OCI-LY3 (cell line): ENCODE data around the gene MISP.

Experiments used
- H2AFZ ChIP-seq: fragments of 200-600, 300-600 bp; shearing (Covaris generic); 2 replicates; pipeline ENCODE4 v1.6.0; 2014; ENCODE audit warnings: antibody characterized with exemption, low read depth, low read length
- H3K27ac ChIP-seq: fragments of 200-600, 300-600 bp; sonication (generic); 2 replicates; pipeline ENCODE4 v1.5.1; 2014; ENCODE audit warnings: mild to moderate bottlenecking, low read length, moderate library complexity, mixed read lengths
- H3K27me3 ChIP-seq: fragments of 200-600, 300-600 bp; sonication (generic); 2 replicates; pipeline ENCODE4 v1.6.1; 2014; ENCODE audit warnings: low read depth, low read length, mixed read lengths
- H3K36me3 ChIP-seq: fragments of 200-600, 300-600 bp; sonication (generic); replicated peaks from 2 replicates; pipeline ENCODE3; 2014; ENCODE audit warnings: low read depth, low read length, mixed read lengths
- H3K4me1 ChIP-seq: fragments of 300-600, 200-600 bp; sonication (generic); 2 replicates; pipeline ENCODE4 v1.6.1; 2014; ENCODE audit warnings: low read length, mixed read lengths
- H3K4me2 ChIP-seq: fragments of 200-600, 300-600 bp; sonication (generic); 2 replicates; pipeline ENCODE4 v1.6.1; 2014; ENCODE audit warnings: low read length, mixed read lengths
- H3K4me3 ChIP-seq: fragments of 300-600, 200-600 bp; sonication (generic); 2 replicates; pipeline ENCODE4 v1.5.1; 2014; ENCODE audit warnings: antibody characterized with exemption, mild to moderate bottlenecking, low read length, moderate library complexity
- H3K79me2 ChIP-seq: fragments of 300-600, 200-600 bp; shearing (Covaris generic); 2 replicates; pipeline ENCODE4 v1.6.1; 2014; ENCODE audit warnings: mild to moderate bottlenecking, low read length, mixed read lengths
- H3K9ac ChIP-seq: fragments of 300-600, 200-600 bp; shearing (Covaris generic); 2 replicates; pipeline ENCODE4 v1.6.0; 2014; ENCODE audit warnings: mild to moderate bottlenecking, low read length, moderate library complexity
- H3K9me3 ChIP-seq: fragments of 200-600, 300-600 bp; shearing (Covaris generic); 2 replicates; pipeline ENCODE4 v1.6.1; 2014; ENCODE audit warnings: low read length, mixed read lengths; ENCODE audit not compliant: insufficient read depth
- H4K20me1 ChIP-seq: fragments of 200-600, 300-600 bp; sonication (generic); 2 replicates; pipeline ENCODE4 v1.6.1; 2016; ENCODE audit warnings: low read length, mixed read lengths; ENCODE audit not compliant: insufficient read depth
- EZH2phosphoT487 ChIP-seq: fragments of 200-600 bp; shearing (Covaris generic); IDR thresholded peaks from 2 replicates; pipeline ENCODE4 v1.6.1; 2018; ENCODE audit warnings: antibody characterized with exemption, mixed run types, low read depth
- TF ChIP-seq, protein P1 (sequence below): fragments of 200-600, 300-600 bp; sonication (generic); IDR thresholded peaks from 2 replicates; pipeline ENCODE4 v1.5.1; 2014; ENCODE audit warnings: antibody characterized with exemption, low read length, low read depth

The MISP gene

DNA sequence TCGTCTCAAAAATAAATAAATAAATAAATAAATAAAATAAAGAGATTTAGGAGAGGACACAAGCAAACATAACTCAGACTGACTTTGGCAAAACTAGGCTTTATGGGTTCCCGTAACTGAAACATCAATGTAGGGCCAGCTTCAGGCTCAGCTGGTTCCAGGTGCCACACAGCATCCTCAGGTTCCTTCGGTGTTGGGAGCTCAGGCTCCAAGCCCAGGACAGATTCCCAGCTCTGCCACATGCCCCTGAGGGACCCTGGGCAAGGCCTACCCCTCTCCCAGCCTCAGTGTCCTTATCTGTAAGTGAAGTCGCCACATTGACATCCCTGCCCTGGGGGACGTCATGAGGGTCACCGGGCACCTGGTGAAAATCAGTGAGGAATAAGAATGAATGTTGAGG is 18.7 kb downstream of the MISP start:
- H3K4me1 ChIP-seq, result no peaks in the 10 kb centered on the region
- no peaks in the 10 kb centered on the region for H3K27me3 ChIP-seq
- no peak overlapping the region for H3K27ac ChIP-seq
- H4K20me1 ChIP-seq, result no peaks in the 10 kb centered on the region
- H3K9ac ChIP-seq, result no peak overlapping the region
- no peak overlapping the region for H3K4me3 ChIP-seq
- H3K79me2 ChIP-seq, result no peaks in the 10 kb centered on the region
- TF ChIP-seq, protein P1, sequence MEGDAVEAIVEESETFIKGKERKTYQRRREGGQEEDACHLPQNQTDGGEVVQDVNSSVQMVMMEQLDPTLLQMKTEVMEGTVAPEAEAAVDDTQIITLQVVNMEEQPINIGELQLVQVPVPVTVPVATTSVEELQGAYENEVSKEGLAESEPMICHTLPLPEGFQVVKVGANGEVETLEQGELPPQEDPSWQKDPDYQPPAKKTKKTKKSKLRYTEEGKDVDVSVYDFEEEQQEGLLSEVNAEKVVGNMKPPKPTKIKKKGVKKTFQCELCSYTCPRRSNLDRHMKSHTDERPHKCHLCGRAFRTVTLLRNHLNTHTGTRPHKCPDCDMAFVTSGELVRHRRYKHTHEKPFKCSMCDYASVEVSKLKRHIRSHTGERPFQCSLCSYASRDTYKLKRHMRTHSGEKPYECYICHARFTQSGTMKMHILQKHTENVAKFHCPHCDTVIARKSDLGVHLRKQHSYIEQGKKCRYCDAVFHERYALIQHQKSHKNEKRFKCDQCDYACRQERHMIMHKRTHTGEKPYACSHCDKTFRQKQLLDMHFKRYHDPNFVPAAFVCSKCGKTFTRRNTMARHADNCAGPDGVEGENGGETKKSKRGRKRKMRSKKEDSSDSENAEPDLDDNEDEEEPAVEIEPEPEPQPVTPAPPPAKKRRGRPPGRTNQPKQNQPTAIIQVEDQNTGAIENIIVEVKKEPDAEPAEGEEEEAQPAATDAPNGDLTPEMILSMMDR, result no peak
- no peak for TF ChIP-seq EZH2phosphoT487
- no peaks in the 10 kb centered on the region for H3K36me3 ChIP-seq
- no peaks in the 10 kb centered on the region for H3K9me3 ChIP-seq
- H3K4me2 ChIP-seq, result no peak overlapping the region
- H2AFZ ChIP-seq, result no peak overlapping the region

DNA sequence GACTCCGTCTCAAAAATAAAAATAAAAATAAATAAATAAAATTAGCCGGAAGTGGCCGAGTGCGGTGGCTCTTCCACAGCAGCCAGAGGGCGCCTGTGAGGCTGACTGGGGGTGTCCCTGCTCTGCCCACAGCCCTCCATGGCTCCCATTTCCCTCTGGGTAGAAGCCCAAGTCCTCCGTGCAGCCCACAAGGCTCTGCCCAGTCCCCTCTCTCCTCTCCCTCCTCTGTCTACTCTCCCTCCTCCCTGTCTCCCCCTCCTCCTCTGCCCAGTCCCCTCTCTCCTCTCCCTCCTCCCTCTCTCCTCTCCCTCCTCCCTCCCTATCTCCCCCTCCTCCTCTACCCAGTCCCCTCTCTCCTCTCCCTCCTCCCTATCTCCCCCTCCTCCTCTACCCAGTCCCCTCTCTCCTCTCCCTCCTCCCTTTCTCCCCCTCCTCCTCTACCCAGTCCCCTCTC is 20.4 kb downstream of the MISP start:
- H2AFZ ChIP-seq, result no peak overlapping the region
- no peak overlapping the region for H3K27ac ChIP-seq
- H3K4me2 ChIP-seq, result no peak overlapping the region

DNA sequence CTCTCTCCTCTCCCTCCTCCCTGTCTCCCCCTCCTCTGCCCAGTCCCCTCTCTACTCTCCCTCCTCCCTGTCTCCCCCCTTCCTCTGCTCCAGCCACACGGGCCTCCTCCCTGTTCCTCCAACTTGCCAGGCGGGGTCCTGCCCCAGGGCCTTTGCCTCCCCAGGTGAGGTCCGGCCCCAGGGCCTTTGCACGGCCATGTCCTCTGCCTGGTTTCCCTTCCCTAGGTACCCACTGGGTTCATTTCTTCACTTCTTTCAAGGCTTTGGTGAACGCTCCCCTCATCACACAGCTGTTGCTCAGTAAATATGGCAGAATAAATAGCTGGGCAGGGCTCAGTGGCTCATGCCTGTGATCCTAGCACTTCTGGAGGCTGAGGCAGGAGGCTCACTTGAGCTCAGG is 21.2 kb downstream of the MISP start:
- Histone ChIP-seq H4K20me1 (no peaks in the 10 kb centered on the region), H3K79me2 (no peaks in the 10 kb centered on the region), H3K27me3 (no peaks in the 10 kb centered on the region), H2AFZ (no peak overlapping the region), H3K4me2 (no peak overlapping the region), H3K9me3 (no peaks in the 10 kb centered on the region), H3K9ac (no peak overlapping the region), H3K4me1 (no peaks in the 10 kb centered on the region), H3K27ac (no peak overlapping the region), H3K4me3 (no peak overlapping the region), H3K36me3 (no peaks in the 10 kb centered on the region)
- TF ChIP-seq, protein P1, result no peak
- no peak for TF ChIP-seq EZH2phosphoT487

More for the DNA sequence above, 20.4 kb downstream of the MISP start:
- Histone ChIP-seq H3K27me3 (no peaks in the 10 kb centered on the region), H4K20me1 (no peaks in the 10 kb centered on the region), H3K79me2 (no peaks in the 10 kb centered on the region), H3K36me3 (no peaks in the 10 kb centered on the region), H3K9ac (no peak overlapping the region), H3K4me3 (no peak overlapping the region), H3K9me3 (no peaks in the 10 kb centered on the region), H3K4me1 (no peaks in the 10 kb centered on the region)
- TF ChIP-seq, protein P1, result peak; percentile 36
- TF ChIP-seq EZH2phosphoT487, result no peak

DNA sequence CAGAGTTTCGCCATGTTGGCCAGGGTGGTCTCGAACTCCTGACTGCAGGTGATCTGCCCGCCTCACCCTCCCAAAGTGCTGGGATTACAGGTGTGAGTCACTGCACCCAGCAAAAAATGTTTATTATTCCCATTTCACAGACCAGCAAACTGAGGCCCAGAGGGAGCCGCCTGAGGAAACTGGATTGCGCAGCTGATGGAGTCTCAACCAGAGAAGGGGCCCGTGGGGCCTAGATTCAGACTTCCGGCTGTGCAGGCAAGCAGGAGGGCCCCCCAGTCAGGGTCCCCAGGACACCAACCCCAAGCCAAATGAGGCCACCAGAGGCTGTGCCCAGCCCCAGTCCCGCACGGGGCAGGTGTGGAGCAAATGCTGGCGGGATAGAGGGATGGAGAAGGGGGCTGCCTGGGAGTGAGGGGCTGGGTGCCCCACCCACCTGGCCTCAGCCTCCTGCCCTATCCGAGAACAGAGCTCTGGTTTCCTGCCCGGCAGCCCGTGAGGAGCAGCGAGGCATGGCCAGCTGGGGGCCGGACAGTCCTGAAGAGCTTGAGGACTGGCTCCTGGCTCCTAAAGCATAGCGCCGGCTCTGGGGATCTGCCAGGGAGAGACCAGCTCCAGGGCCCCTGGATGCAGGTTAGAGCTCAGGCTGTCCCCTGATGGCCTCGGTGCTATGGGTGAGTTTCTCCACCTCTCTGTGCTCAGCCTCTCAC is 22.0 kb downstream of the MISP start:
- Histone ChIP-seq H3K36me3 (no peaks in the 10 kb centered on the region), H3K79me2 (no peaks in the 10 kb centered on the region), H3K4me2 (no peak overlapping the region), H3K27ac (no peak overlapping the region), H2AFZ (no peak overlapping the region), H4K20me1 (no peaks in the 10 kb centered on the region), H3K9ac (no peak overlapping the region), H3K4me3 (no peak overlapping the region), H3K9me3 (no peaks in the 10 kb centered on the region), H3K27me3 (no peaks in the 10 kb centered on the region), H3K4me1 (no peaks in the 10 kb centered on the region)
- TF ChIP-seq EZH2phosphoT487, result no peak
- TF ChIP-seq, protein P1, result no peak
